Neural cell (in vitro differentiated cells): ENCODE data around the gene FHIT. TPM values are rescaled to one million over a fixed set of nuclear protein-coding genes. Genes with fewer than 3 reads are reported as not detected.
"Not testable (repeated sequence)": the region's sequence is repeated elsewhere in the genome, so short reads cannot be mapped to it uniquely, and the experiment has no call there.

Source experiments
- H2AFZ ChIP-seq: fragments of 200-600, 300-800 bp; sonication (generic), shearing (Covaris generic); 2 replicates; pipeline ENCODE4 v1.6.0; 2014; ENCODE audit warnings: low read depth, mild to moderate bottlenecking, antibody characterized with exemption, low read length, moderate library complexity
- H3F3A ChIP-seq: fragments of 200-600 bp; shearing (Covaris generic); 2 replicates; pipeline ENCODE4 v1.6.1; 2016; ENCODE audit warnings: mild to moderate bottlenecking, moderate library complexity, mixed read lengths, antibody characterized with exemption, low read length; ENCODE audit not compliant: insufficient read depth, poor library complexity, severe bottlenecking
- H3K27ac ChIP-seq: fragments of 200-600, 300-800 bp; sonication (generic), shearing (Covaris generic); 2 replicates; pipeline ENCODE4 v1.5.1; 2014; ENCODE audit warnings: mild to moderate bottlenecking, low read length, moderate library complexity
- H3K27me3 ChIP-seq: fragments of 300-800, 200-600 bp; sonication (generic), shearing (Covaris generic); 2 replicates; pipeline ENCODE4 v1.6.0; 2014; ENCODE audit warnings: mild to moderate bottlenecking, low read depth, low read length, moderate library complexity; ENCODE audit not compliant: insufficient read depth
- H3K36me3 ChIP-seq: fragments of 300-800, 200-600 bp; sonication (generic), shearing (Covaris generic); 2 replicates; pipeline ENCODE4 v1.5.1; 2014; ENCODE audit warnings: mild to moderate bottlenecking, antibody characterized with exemption, low read length, moderate library complexity; ENCODE audit not compliant: insufficient read depth
- H3K4me2 ChIP-seq: fragments of 300-800, 200-600 bp; sonication (generic), shearing (Covaris generic); 2 replicates; pipeline ENCODE4 v1.6.0; 2014; ENCODE audit warnings: mild to moderate bottlenecking, low read length
- H3K4me3 ChIP-seq: fragments of 300-800, 200-600 bp; sonication (generic), shearing (Covaris generic); 2 replicates; pipeline ENCODE4 v1.5.1; 2014; ENCODE audit warnings: mild to moderate bottlenecking, low read length, moderate library complexity
- H3K79me2 ChIP-seq: fragments of 200-600 bp; shearing (Covaris generic); replicated peaks from 2 replicates; pipeline ENCODE4 v1.6.0; 2014; ENCODE audit warnings: mild to moderate bottlenecking, low read length, moderate library complexity; ENCODE audit not compliant: insufficient read depth
- H3K9ac ChIP-seq: fragments of 300-800, 200-600 bp; sonication (generic), shearing (Covaris generic); 2 replicates; pipeline ENCODE4 v1.6.1; 2016; ENCODE audit warnings: mild to moderate bottlenecking, low read length, mixed read lengths
- H3K9me2 ChIP-seq: fragments of 200-600 bp; shearing (Covaris generic); 2 replicates; pipeline ENCODE4 v1.6.1; 2016; ENCODE audit warnings: mild to moderate bottlenecking, low read length, mixed read lengths; ENCODE audit not compliant: insufficient read depth
- H3K9me3 ChIP-seq: fragments of 200-600, 300-800 bp; sonication (generic), shearing (Covaris generic); 2 replicates; pipeline ENCODE4 v1.6.1; 2016; ENCODE audit warnings: mild to moderate bottlenecking, mixed run types, low read length, moderate library complexity, mixed read lengths
- H4K20me1 ChIP-seq: fragments of 200-600 bp; shearing (Covaris generic); 2 replicates; pipeline ENCODE4 v1.6.1; 2016; ENCODE audit warnings: mild to moderate bottlenecking, mixed run types; ENCODE audit not compliant: insufficient read depth
- EP300 ChIP-seq: fragments of 450-650 bp; conservative IDR thresholded peaks from 2 replicates; pipeline ENCODE4 v1.6.1; 2014; ENCODE audit warnings: antibody characterized with exemption, mild to moderate bottlenecking, moderate library complexity; ENCODE audit not compliant: poor library complexity, severe bottlenecking
- EZH2 ChIP-seq: fragments of 200-600, 300-800 bp; shearing (Covaris generic), sonication (generic); IDR thresholded peaks from 2 replicates; pipeline ENCODE4 v1.6.1; 2014; ENCODE audit warnings: antibody characterized with exemption, low read length, borderline replicate concordance, mild to moderate bottlenecking; ENCODE audit not compliant: insufficient read depth, poor library complexity, severe bottlenecking
- MXI1 ChIP-seq: fragments of 450-650 bp; conservative IDR thresholded peaks from 2 replicates; pipeline ENCODE4 v1.6.1; 2014; ENCODE audit warnings: antibody characterized with exemption, mild to moderate bottlenecking; ENCODE audit not compliant: poor library complexity, severe bottlenecking
- POLR2AphosphoS5 ChIP-seq: IDR thresholded peaks from 2 replicates; pipeline ENCODE4 v1.6.1; 2012
- RAD21 ChIP-seq: fragments of 450-650 bp; conservative IDR thresholded peaks from 2 replicates; pipeline ENCODE4 v1.6.1; 2014; ENCODE audit warnings: antibody characterized with exemption, mild to moderate bottlenecking, moderate library complexity
- SMC3 ChIP-seq: fragments of 450-650 bp; conservative IDR thresholded peaks from 2 replicates; pipeline ENCODE4 v1.6.1; 2014; ENCODE audit warnings: antibody characterized with exemption, mild to moderate bottlenecking, moderate library complexity; ENCODE audit not compliant: poor library complexity
- TAF1 ChIP-seq: IDR thresholded peaks from 2 replicates; pipeline ENCODE4 v1.6.1; 2012; ENCODE audit warnings: low read depth
- polyA plus RNA-seq: library from polyadenylated mRNA; depleted of rRNA; stranded (reverse); fragments of >200 nt; gene quantifications from 2 replicates; pipeline ENCODE4 v1.2.3, GENCODE V29; 2014
- TF ChIP-seq, protein P1 (sequence below): fragments of 450-650 bp; IDR thresholded peaks from 2 replicates; pipeline ENCODE4 v1.5.1; 2014; ENCODE audit warnings: antibody characterized with exemption, mild to moderate bottlenecking, moderate library complexity; ENCODE audit not compliant: poor library complexity, severe bottlenecking
- TF ChIP-seq, protein P2 (sequence below): IDR thresholded peaks from 2 replicates; pipeline ENCODE4 v1.6.1; 2012; ENCODE audit warnings: borderline replicate concordance

The FHIT gene
- polyA plus RNA-seq, 1 donor from 2014 or later, result not detected

DNA sequence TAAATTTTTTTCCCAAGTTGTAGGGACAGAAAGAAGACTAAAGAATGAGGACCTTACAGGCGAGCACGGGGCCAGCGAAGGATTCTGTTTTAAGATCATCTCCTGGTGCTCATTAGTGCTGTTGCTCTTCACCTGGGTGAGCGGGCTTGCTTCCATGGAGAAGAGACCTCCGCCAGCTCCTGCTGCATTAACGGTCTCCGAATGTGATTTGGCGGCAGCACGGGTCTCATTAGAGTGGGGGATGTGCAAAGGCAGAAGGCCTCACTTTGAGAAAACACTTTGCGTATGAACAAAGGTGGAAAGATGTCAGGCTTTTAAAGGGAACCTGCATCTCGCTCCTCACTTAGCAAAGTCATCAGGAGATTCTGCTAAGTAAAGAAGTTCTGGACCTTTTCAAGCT is 1448.0 kb downstream of the FHIT start:
- no peaks in the 10 kb centered on the region for H4K20me1 ChIP-seq
- H3K4me3 ChIP-seq, result no peak overlapping the region
- H3K4me2 ChIP-seq, result no peak overlapping the region
- H3K36me3 ChIP-seq, result no peaks in the 10 kb centered on the region
- no peaks in the 10 kb centered on the region for H3K79me2 ChIP-seq
- TF ChIP-seq POLR2AphosphoS5 (no peak), EP300 (no peak), SMC3 (no peak), MXI1 (no peak), RAD21 (no peak), TAF1 (no peak), EZH2 (no peak)
- TF ChIP-seq, protein P1, sequence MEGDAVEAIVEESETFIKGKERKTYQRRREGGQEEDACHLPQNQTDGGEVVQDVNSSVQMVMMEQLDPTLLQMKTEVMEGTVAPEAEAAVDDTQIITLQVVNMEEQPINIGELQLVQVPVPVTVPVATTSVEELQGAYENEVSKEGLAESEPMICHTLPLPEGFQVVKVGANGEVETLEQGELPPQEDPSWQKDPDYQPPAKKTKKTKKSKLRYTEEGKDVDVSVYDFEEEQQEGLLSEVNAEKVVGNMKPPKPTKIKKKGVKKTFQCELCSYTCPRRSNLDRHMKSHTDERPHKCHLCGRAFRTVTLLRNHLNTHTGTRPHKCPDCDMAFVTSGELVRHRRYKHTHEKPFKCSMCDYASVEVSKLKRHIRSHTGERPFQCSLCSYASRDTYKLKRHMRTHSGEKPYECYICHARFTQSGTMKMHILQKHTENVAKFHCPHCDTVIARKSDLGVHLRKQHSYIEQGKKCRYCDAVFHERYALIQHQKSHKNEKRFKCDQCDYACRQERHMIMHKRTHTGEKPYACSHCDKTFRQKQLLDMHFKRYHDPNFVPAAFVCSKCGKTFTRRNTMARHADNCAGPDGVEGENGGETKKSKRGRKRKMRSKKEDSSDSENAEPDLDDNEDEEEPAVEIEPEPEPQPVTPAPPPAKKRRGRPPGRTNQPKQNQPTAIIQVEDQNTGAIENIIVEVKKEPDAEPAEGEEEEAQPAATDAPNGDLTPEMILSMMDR, result no peak
- TF ChIP-seq, protein P2, sequence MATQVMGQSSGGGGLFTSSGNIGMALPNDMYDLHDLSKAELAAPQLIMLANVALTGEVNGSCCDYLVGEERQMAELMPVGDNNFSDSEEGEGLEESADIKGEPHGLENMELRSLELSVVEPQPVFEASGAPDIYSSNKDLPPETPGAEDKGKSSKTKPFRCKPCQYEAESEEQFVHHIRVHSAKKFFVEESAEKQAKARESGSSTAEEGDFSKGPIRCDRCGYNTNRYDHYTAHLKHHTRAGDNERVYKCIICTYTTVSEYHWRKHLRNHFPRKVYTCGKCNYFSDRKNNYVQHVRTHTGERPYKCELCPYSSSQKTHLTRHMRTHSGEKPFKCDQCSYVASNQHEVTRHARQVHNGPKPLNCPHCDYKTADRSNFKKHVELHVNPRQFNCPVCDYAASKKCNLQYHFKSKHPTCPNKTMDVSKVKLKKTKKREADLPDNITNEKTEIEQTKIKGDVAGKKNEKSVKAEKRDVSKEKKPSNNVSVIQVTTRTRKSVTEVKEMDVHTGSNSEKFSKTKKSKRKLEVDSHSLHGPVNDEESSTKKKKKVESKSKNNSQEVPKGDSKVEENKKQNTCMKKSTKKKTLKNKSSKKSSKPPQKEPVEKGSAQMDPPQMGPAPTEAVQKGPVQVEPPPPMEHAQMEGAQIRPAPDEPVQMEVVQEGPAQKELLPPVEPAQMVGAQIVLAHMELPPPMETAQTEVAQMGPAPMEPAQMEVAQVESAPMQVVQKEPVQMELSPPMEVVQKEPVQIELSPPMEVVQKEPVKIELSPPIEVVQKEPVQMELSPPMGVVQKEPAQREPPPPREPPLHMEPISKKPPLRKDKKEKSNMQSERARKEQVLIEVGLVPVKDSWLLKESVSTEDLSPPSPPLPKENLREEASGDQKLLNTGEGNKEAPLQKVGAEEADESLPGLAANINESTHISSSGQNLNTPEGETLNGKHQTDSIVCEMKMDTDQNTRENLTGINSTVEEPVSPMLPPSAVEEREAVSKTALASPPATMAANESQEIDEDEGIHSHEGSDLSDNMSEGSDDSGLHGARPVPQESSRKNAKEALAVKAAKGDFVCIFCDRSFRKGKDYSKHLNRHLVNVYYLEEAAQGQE, result no peak
- no peak overlapping the region for H3K27ac ChIP-seq
- H3K27me3 ChIP-seq, result no peaks in the 10 kb centered on the region
- H3K9me2 ChIP-seq, result no peaks in the 10 kb centered on the region
- H3F3A ChIP-seq, result no peaks in the 10 kb centered on the region
- H3K9ac ChIP-seq, result no peak overlapping the region
- H3K9me3 ChIP-seq, result no peaks in the 10 kb centered on the region
- no peak overlapping the region for H2AFZ ChIP-seq

DNA sequence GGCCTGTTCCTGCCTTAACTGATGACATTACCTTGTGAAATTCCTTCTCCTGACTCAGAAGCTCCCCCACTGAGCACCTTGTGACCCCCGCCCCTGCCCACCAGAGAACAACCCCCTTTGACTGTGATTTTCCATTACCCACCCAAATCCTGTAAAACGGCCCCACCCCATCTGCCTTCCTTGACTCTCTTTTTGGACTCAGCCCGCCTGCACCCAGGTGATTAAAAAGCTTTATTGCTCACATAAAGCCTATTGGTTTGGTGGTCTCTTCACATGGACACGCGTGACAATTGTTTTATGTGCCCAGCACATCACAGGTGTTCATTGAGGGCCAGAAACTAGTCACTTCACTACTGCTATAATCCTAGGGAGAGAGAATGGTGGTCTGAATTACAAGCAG is 1448.8 kb downstream of the FHIT start:
- not testable (repeated sequence) for H3K4me2 ChIP-seq, H4K20me1 ChIP-seq, H3K36me3 ChIP-seq, H3K79me2 ChIP-seq, H3K9me2 ChIP-seq, H2AFZ ChIP-seq, H3K9ac ChIP-seq, H3K4me3 ChIP-seq, H3K27me3 ChIP-seq, H3K27ac ChIP-seq, H3K9me3 ChIP-seq, H3F3A ChIP-seq

DNA sequence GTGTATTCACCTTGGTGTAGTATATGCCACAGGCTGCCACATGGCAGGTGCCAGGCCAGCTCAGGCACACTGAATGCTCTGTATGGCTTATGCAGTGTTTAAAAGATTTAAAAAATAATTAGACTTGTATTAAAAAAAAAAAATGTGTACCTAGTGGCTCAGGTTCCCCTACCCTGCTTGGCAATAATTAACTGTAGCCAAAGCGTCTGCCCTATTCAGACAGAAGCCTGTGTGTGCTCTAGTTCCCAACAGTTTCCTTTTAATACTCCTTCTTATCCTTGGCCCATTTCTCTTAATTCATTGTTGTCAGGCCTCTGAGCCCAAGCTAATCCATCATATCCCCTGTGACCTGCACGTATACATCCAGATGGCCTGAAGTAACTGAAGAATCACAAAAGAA is 1449.2 kb downstream of the FHIT start:
- H3K79me2 ChIP-seq, result no peaks in the 10 kb centered on the region
- H4K20me1 ChIP-seq, result no peaks in the 10 kb centered on the region
- no peak overlapping the region for H3K4me3 ChIP-seq
- TF ChIP-seq EZH2 (no peak), POLR2AphosphoS5 (no peak), TAF1 (no peak), SMC3 (no peak), EP300 (no peak), RAD21 (no peak), MXI1 (no peak)
- TF ChIP-seq, protein P1, result no peak
- TF ChIP-seq, protein P2, result no peak
- H3K9me2 ChIP-seq, result no peaks in the 10 kb centered on the region
- H3K36me3 ChIP-seq, result no peaks in the 10 kb centered on the region
- no peaks in the 10 kb centered on the region for H3K9me3 ChIP-seq
- no peak overlapping the region for H2AFZ ChIP-seq
- H3K9ac ChIP-seq, result no peak overlapping the region
- H3K27me3 ChIP-seq, result no peaks in the 10 kb centered on the region
- no peak overlapping the region for H3K27ac ChIP-seq
- H3F3A ChIP-seq, result no peaks in the 10 kb centered on the region
- H3K4me2 ChIP-seq, result no peak overlapping the region
